NCI-H345 (cell line): ENCODE data around the gene MMP3.

Experiments
- DNase-seq: peaks from one replicate; lab custom pipeline; 2025; lab: John Stamatoyannopoulos, UW

MMP3 gene

GRCh38 chr11:102831489-102832440 lies 11.6 kb downstream of the MMP3 start:
- DNase-seq: no peak

DNA sequence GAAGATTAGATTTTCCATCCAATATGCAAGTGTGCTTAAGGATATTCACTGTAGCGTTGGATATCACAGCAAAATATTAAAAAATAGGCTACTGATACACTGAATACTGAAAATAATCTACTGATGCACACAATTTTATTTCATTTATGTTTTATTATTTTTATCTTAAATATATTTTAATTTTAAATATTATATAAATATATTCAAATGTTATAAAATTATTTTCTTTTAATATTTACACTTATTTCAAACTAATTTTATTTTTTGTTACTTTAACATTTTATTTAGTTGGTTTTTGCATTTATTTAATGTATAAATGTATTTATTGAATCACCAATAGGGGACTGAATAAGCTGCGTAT lies 12.3 kb downstream of the MMP3 start:
- no peak for DNase-seq

DNA sequence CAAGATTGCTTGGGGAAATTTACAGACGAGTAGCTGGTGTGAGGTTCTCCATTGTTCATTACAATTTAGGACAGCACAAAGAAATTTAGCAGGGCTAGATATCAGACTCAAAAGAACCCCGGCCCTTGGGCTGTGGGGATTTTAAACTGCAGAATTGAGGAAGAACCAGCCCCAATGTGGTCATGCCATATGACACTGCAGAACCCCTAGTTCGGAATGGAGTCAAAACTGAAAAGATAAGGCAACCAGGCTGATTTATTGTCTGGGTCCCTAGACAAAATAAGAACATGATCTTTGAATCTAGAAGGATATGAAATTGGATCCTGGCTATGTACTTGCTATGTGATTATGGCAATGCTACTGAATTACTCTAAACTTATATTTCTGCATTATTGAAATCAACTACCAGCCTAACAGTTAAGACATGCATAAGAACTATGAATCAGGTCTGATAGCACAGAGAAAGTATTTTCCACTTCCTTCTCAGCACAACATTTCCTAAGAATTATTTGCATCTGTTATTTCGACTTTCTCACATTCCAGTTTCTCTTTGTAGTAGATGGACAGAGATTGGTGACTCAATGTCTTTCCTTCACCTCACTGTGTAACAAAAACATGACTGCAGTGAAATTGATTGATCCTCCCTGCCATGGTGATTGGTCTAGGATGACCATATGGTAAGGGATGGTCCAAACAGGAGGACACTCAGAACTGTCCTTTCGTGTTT lies 13.2 kb downstream of the MMP3 start:
- no peak for DNase-seq

- no peak for DNase-seq
These were observed 14.0 kb downstream of the MMP3 start for GRCh38 chr11:102829316-102830000.

GRCh38 chr11:102824556-102824955 lies 18.9 kb downstream of the MMP3 start:
- no peak for DNase-seq

DNA sequence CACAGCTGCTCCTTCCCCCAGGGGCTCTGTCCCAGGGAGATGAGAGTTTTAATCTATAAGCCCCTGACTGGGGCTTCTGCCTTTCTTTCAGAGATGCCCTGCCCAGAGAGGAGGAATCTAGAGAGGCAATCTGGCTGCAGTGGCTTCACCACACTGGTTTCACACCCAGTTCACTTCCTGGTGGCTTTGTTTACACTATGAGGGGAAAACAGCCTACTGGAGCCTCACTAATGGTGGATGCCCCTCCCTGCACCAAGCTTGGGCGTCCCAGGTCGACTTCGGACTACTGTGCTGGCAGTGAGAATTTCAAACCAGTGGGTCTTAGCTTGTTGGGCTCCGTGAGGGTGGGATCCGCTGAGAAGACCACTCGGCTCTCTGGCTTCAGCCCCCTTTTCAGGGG lies 23.9 kb downstream of the MMP3 start:
- DNase-seq: no peak

GRCh38 chr11:102813484-102813883 lies 29.9 kb downstream of the MMP3 start:
- no peak for DNase-seq

DNA sequence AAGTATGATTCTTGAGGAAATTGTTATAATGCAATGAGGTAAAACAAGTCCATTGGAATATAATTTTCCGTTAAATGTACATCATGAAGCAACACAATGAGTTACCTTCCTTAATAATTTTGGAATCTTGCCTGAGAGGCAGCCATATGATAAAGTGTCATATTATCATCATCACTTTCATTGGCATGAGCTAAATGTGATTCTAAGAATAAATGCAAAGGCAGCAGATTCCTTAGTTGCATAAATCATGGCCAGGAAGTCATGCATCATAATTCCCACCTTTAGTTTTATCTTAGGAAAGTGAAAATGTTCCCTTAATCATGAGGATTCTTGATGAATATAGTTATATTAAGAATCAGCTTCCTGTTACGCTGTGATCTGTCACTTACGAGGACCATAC lies 31.2 kb downstream of the MMP3 start:
- no peak for DNase-seq

GRCh38 chr11:102810950-102811660 lies 32.3 kb downstream of the MMP3 start:
- peak; percentile 47 for DNase-seq

DNA sequence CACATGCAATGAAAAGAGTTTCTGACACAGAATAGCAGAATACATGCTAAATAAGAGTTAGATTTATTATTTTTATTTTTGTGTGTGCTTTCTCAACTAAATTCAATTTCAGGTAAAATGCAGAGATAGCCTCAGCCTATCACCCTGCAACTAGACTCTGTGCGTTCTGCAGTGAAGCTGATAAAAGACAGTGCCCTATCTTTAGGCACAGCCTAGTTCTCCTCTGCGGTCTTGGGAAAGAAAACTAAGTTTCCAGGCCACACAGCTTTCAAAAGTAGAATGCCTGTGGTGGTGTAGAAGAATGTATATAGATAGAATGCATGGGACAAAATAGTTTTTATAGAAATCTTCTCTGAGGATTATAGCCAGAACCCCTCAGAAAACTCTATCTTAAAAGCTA lies 33.4 kb downstream of the MMP3 start:
- DNase-seq: no peak

DNA sequence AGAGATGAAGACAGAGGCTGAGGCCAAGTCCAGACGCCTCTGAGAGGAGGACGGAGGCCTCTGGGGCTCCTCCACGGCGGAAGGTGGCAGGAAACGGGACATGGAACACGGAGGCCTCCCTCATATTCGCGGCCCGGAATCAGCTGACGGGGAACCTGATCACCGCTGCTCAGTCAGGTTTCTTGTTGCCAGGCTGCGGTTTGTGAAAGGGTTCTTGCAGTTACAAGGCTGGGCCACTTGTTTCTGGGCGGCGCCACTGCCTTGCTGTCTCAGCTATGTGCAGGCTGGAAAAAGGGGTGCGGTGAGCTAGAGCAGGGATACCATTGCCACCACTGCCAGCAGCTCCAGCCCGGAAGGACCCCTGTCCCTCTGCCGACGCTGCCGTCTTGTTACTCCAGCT lies 35.5 kb downstream of the MMP3 start:
- DNase-seq: no peak

DNA sequence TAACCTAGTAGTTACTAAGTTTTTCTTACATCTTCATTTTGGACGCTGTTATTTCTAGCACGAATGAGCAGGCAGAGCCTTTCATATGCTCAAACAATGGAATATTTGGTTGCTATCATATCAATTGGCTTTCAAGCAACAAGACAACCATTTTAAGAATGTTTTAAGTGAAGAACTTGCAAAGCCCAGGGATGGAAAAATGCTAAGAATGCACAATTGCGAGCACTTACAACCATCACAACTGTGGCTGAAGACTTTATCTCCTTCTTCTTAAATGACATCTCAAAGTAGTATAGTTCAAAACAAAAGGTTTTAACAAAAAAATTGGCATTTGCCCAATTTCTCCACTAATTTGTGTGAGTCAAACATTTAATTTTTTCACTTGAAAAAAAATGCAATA lies 37.1 kb downstream of the MMP3 start:
- DNase-seq: no peak

DNA sequence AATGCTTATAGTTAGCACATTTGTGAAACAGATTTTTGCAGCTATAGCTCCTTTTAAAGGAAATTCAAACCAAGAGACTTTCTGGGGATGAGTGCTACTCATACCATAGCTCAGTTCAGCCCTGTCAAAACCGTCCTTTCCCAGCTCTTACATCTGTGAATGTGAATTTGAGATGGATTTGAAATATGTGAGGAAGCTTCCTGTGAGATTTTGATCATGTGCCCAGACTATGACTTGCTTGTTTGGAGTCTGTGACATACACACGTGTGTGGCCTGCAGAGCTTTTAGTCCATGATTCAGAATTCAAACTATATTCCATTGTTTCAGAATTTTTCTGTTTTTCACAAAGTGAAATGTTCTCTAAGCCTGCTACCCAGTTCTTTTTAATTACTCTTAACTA lies 41.1 kb downstream of the MMP3 start:
- DNase-seq: no peak

- no peak for DNase-seq
These were observed 42.6 kb downstream of the MMP3 start for GRCh38 chr11:102800767-102801166.

GRCh38 chr11:102799681-102800340 lies 43.6 kb downstream of the MMP3 start:
- no peak for DNase-seq

DNA sequence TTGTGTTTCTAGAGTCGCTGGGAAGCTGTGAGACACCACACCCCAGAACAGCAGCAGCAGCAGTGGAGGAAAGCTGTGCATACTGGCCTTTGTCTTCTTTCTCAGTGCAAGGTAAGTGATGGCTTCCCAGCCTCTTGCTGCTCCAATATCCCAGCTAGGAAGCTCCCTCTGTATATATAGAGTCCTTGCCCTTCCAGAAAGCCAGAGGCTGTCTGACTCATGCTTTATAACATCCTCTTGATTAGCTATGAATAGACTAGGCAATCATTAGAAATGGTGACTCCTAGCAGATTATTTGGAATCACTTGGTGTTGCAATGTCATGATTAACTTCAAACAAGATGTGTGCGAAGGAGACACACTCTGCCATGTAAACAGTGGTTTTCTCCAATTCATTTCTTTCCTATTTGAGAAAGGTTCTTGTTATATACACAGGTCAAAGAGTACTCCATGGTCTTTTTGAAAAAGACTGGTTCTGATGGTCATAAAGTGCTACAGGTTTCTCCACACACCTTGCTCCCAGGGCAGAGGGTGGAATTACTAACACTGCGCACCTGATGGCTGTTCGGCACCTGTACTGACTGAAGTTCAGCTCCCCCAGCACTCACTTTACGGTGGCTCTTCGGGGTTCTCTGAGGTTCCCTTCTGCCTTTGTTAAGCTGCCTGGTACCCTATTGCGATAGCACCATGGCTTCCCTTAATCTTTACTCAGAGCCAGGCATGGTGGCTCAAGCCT lies 45.2 kb downstream of the MMP3 start, which contains the start of gene MMP1:
TSS of gene MMP1 (minus strand) at position 149 of the 735 bp plus-strand sequence. CDS start at position 81, 68 bp downstream.
- no peak for DNase-seq

GRCh38 chr11:102794382-102794781 lies 49.0 kb downstream of the MMP3 start:
- DNase-seq: peak; percentile 10

DNA sequence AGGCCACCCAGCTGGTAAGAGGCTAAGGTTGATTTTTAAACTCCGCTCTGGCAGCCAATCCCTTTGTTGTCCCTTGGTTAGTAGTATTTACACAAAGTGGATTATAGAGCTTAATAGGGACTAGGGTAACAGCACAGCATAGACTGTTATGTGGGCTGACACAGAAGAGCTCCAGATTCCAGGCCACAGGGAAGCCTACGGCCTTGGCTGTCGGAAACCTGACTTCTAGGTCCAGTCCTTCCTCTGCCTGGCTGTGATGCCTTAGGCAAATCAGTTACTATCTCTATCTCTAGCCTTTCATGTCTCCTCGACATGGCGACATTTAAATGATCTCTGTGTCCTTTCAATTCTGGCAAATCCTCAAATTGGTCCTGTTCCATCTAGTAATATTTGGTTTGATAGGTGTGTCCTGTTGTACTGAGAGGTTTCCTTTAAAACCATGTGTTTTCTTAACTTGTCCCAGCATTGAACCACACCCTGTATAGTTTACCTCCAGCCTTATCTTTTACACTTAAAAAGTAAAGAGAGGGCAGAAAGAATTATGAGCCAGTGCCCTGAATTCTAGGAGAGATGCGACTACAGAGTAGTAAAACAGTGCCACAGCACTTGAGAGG lies 49.6 kb downstream of the MMP3 start:
- no peak for DNase-seq

DNA sequence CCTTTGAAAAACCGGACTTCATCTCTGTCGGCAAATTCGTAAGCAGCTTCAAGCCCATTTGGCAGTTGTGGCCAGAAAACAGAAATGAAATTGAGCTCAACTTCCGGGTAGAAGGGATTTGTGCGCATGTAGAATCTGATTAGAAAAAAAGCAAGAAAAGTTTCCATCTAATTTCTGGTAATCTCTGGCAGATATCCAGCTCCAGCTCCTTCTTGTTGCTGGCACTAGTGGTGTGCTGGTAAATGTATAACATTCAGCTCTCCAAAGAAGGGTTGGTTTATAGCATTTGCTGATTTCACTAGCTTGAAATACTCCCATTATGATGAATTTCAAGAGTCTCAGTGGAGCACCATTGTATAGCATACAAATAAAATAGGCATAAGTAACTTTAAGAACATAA lies 50.8 kb downstream of the MMP3 start:
- DNase-seq: no peak
